GM12874 (cell line): ENCODE results near the gene ATP1A1.

Experiments
- CTCF ChIP-seq: IDR thresholded peaks from 2 replicates; pipeline ENCODE4 v1.5.1; 2011; ENCODE audit warnings: low read depth, mild to moderate bottlenecking, control low read depth, low read length, moderate library complexity; ENCODE audit not compliant: insufficient read depth

Gene ATP1A1

GRCh38 chr1:116416854-116417513, 43.9 kb downstream of the ATP1A1 start:
- TF ChIP-seq CTCF = no peak

DNA sequence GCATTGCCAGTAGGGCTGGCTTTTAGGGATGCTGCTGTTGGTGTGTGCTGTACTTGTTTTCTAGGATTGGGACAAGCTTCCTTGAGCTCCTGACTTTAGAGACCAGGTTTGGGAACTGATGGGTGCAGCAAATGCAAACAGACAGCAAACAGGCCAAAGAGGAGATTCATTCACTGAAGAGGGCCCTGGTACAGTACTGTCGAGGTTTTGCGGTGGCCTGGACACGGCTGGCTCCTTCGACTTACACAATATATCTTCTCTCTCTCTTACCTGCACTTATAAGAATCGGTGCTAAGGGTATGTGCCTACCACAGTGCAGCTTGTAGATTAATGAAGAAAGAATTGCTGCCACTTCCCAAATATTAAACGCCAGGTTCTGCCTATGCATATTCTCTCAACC, 44.6 kb downstream of the ATP1A1 start:
- no peak for TF ChIP-seq CTCF

DNA sequence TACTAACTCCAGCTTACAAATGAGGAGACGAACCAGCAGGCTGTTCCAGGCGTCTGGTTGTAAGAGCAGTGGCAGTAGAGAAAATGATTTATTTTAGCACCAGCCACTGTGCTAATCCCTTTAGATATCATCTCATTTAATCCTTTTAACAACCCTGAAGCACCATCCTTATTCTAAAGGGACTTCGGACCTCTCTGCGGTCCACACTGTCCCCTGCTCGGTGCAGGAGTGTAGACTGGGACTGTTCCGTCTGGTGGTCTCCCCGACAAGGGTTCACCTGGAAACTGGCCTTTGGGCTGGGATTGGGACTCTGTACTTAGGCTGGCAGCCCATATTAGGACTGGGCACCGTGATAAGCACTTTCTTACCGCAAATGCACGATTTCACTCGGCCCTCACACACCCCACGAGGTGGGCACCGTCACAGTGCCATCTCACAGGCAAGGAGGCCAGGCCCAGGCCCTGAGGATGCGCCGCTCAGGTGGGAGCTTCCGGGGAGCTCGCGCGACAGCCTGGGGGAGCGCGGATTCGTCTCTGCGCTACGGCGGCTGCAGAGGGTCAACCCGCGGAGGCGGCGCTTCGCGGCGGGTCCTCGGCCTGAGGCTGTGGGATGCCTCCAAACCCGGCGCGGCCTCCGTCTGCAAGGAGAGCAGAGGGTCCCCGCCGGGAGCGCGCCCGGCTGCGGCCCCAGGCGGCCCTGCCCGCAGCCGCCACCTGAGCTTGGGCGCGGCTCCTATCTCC, 45.2 kb downstream of the ATP1A1 start:
- no peak for TF ChIP-seq CTCF

GRCh38 chr1:116420417-116421200, 47.6 kb downstream of the ATP1A1 start:
- TF ChIP-seq CTCF = no peak

- no peak for TF ChIP-seq CTCF
These were observed 51.4 kb downstream of the ATP1A1 start for GRCh38 chr1:116424438-116424837.

- no peak for TF ChIP-seq CTCF
These were observed 51.8 kb downstream of the ATP1A1 start for GRCh38 chr1:116424863-116425262.

GRCh38 chr1:116425987-116426386, 52.9 kb downstream of the ATP1A1 start:
- TF ChIP-seq CTCF = no peak
